Osteoblast (primary cell): Measurements from ENCODE around the gene FERMT1. TPM values are rescaled to one million over a fixed set of nuclear protein-coding genes. Genes with fewer than 3 reads are reported as not detected.

Source experiments
- DNase-seq: peaks from one replicate; pipeline ENCODE4 v3.0.0; 2011; ENCODE audit warnings: low spot score, mixed read lengths; ENCODE audit not compliant: insufficient read length; ENCODE audit errors: missing footprints
- H2AFZ ChIP-seq: 2 replicates; pipeline ENCODE4 v1.6.0; 2011; ENCODE audit warnings: mild to moderate bottlenecking, low read length
- H3K27ac ChIP-seq: 2 replicates; pipeline ENCODE4 v1.5.1; 2011; ENCODE audit warnings: mild to moderate bottlenecking, low read depth, low read length, moderate library complexity
- H3K27me3 ChIP-seq: 2 replicates; pipeline ENCODE4 v1.6.0; 2012; ENCODE audit warnings: mild to moderate bottlenecking, control low read depth, inconsistent platforms, low read length, moderate library complexity; ENCODE audit not compliant: insufficient read depth
- H3K36me3 ChIP-seq: 2 replicates; pipeline ENCODE4 v1.5.1; 2011; ENCODE audit warnings: mild to moderate bottlenecking, low read length, control low read depth, moderate library complexity; ENCODE audit not compliant: insufficient read depth
- H3K4me1 ChIP-seq: 2 replicates; pipeline ENCODE4 v1.5.1; 2011; ENCODE audit warnings: mild to moderate bottlenecking, low read length, control low read depth, moderate library complexity; ENCODE audit not compliant: insufficient read depth
- H3K4me2 ChIP-seq: 2 replicates; pipeline ENCODE4 v1.6.0; 2011; ENCODE audit warnings: mild to moderate bottlenecking, low read length; ENCODE audit not compliant: insufficient read depth
- H3K4me3 ChIP-seq: fragments of 200-600 bp; sonication (generic); 3 replicates; pipeline ENCODE4 v1.5.1; 2012; ENCODE audit warnings: mild to moderate bottlenecking, low read length, inconsistent platforms; ENCODE audit not compliant: insufficient read depth
- H3K79me2 ChIP-seq: 2 replicates; pipeline ENCODE4 v1.6.0; 2012; ENCODE audit warnings: mild to moderate bottlenecking, low read length, control low read depth, inconsistent platforms; ENCODE audit not compliant: insufficient read depth
- H3K9me3 ChIP-seq: 2 replicates; pipeline ENCODE4 v1.5.1; 2011; ENCODE audit warnings: low read depth, low read length, control low read depth
- H4K20me1 ChIP-seq: 2 replicates; pipeline ENCODE4 v1.6.0; 2012; ENCODE audit warnings: mild to moderate bottlenecking, low read length, control low read depth; ENCODE audit not compliant: insufficient read depth
- total RNA-seq: library from RNA; depleted of rRNA; stranded (reverse); fragments of >200 nt; gene quantifications from 2 replicates; pipeline ENCODE4 v1.2.3, GENCODE V29; 2012
- TF ChIP-seq, protein P1 (sequence below): IDR thresholded peaks from 2 replicates; pipeline ENCODE4 v1.5.1; 2011; ENCODE audit warnings: mild to moderate bottlenecking, low read depth, low read length, moderate library complexity; ENCODE audit errors: extremely low read depth

FERMT1 gene
- total RNA-seq, 1 donor: 2.5 TPM

DNA sequence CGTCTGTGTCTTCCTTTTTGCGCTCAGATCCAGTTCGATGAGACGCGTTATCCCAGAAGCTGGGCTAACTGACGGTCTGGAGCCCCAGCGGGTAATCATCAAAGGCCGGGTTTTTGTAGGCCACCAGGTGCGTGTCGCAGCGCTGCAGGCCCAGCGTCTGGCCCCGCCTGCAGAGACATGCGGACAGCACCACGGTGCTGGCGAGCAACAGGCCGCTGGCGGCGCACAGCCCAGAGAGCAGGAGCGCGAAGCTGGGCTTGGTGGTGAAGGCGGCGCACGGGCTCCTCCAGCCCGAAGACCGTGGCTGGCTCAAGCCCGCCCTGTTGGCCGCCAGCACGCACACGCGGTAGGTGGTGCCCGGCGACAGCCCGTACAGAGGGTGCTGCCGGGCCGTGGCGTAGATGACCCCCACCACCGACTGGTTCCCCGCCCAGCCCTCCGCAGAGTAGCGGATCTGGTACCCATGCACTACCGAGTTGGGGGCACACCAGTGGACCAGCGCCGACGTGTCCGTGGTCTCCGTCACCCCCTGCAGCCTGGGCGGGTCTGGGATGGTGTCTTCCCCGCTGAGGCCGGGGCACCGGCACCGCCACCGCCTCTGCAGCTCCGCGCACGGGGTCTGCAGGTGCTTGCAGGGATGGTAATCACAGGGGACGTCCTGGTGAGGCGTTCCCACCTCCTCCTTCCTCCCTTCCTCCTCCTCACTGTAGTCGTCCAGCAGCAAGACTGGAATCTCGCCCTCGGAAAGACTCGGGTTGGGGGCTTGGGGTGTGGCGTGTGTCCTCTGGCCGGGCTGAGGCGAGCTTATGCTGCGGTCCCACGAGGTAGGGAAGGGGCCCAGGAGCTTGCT is 81.6 kb downstream of the FERMT1 start:
- no peaks in the 10 kb centered on the region for H4K20me1 ChIP-seq
- no peaks in the 10 kb centered on the region for H3K79me2 ChIP-seq
- H3K4me1 ChIP-seq: no peaks in the 10 kb centered on the region
- H3K4me3 ChIP-seq: no peak overlapping the region
- no peaks in the 10 kb centered on the region for H3K27me3 ChIP-seq
- H2AFZ ChIP-seq: no peak overlapping the region
- DNase-seq: no peak
- TF ChIP-seq, protein P1, sequence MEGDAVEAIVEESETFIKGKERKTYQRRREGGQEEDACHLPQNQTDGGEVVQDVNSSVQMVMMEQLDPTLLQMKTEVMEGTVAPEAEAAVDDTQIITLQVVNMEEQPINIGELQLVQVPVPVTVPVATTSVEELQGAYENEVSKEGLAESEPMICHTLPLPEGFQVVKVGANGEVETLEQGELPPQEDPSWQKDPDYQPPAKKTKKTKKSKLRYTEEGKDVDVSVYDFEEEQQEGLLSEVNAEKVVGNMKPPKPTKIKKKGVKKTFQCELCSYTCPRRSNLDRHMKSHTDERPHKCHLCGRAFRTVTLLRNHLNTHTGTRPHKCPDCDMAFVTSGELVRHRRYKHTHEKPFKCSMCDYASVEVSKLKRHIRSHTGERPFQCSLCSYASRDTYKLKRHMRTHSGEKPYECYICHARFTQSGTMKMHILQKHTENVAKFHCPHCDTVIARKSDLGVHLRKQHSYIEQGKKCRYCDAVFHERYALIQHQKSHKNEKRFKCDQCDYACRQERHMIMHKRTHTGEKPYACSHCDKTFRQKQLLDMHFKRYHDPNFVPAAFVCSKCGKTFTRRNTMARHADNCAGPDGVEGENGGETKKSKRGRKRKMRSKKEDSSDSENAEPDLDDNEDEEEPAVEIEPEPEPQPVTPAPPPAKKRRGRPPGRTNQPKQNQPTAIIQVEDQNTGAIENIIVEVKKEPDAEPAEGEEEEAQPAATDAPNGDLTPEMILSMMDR: no peak
- peaks cover 27% of the 10 kb centered on the region for H3K36me3 ChIP-seq
- no peak overlapping the region for H3K4me2 ChIP-seq
- no peak overlapping the region for H3K27ac ChIP-seq
- no peaks in the 10 kb centered on the region for H3K9me3 ChIP-seq

DNA sequence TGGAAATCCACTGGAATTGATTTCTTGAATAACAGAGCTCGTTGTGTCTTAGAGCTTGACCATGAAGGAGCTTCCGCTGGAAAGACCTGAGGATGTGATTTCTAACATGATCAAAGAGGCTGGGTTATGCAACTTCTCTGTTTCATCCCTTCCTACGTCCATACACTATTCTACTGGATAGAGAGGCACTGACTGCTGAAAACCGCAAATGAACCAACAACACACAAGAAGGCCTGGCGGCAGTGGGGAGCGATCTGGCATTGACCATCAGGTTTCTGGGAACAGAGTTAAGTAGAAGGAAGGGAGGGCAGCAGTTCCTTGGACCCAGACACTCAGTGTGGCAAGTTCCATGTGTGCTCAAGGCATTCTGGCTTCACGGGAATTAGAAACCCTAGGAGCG is 82.3 kb downstream of the FERMT1 start:
- Histone ChIP-seq H3K27me3 (no peaks in the 10 kb centered on the region), H3K36me3 (peaks cover 30% of the 10 kb centered on the region), H3K79me2 (no peaks in the 10 kb centered on the region), H3K27ac (no peak overlapping the region), H3K4me2 (no peak overlapping the region), H4K20me1 (no peaks in the 10 kb centered on the region), H3K4me1 (no peaks in the 10 kb centered on the region), H3K9me3 (no peaks in the 10 kb centered on the region), H2AFZ (no peak overlapping the region), H3K4me3 (no peak overlapping the region)
- TF ChIP-seq, protein P1: no peak
- no peak for DNase-seq

DNA sequence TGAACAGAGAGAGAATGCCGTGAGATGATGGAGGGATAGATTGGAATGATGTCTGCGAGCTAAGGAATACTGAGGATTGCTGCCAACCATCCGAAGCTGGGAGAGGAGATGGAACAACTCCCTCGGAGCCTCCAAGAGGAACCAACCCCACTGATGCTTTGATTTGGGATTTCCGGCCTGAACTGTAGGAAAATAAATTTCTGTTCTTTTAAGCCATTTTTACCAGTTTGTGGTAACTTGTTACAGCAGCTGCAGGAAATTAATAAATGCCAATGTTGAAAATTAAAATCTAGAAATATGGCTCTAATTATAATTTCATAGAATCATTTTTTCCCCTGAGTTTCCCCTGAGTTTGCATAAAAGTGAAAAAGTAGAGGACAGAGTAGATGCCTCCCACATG is 83.1 kb downstream of the FERMT1 start:
- Histone ChIP-seq H3K36me3 (peaks cover 34% of the 10 kb centered on the region), H3K27me3 (no peaks in the 10 kb centered on the region), H4K20me1 (peaks cover under 1% of the 10 kb centered on the region), H3K4me1 (peaks cover 1% of the 10 kb centered on the region), H3K9me3 (no peaks in the 10 kb centered on the region), H3K4me3 (no peak overlapping the region), H2AFZ (no peak overlapping the region), H3K4me2 (no peak overlapping the region), H3K79me2 (no peaks in the 10 kb centered on the region), H3K27ac (no peak overlapping the region)
- TF ChIP-seq, protein P1: no peak
- no peak for DNase-seq

DNA sequence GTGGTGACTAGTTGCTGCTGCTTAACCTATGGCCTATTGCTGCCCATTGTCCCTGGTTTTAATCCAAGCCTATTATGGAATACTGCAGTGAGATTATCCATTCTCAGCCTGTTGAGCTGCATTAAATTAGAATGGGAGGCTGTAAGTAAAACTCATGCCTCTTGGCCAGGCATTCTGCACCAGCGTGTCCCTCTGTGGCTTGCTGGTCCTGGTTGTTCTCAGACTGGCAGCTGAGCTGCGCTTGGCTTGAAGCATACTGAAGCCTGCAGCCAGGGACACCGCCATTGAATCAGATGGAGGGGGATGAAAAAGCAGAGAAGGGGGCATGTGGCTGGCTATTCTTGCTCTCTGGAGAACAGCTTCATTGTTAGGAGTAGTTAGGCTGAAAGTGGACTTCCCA is 84.6 kb downstream of the FERMT1 start:
- Histone ChIP-seq H4K20me1 (peaks cover 14% of the 10 kb centered on the region), H3K27ac (no peak overlapping the region), H2AFZ (no peak overlapping the region), H3K36me3 (peaks cover 44% of the 10 kb centered on the region), H3K9me3 (no peaks in the 10 kb centered on the region), H3K4me2 (no peak overlapping the region), H3K79me2 (peaks cover 5% of the 10 kb centered on the region), H3K4me1 (peaks cover 8% of the 10 kb centered on the region), H3K27me3 (no peaks in the 10 kb centered on the region), H3K4me3 (no peak overlapping the region)
- TF ChIP-seq, protein P1: no peak
- DNase-seq: no peak
